GM23338 (cell line): Measurements from ENCODE around the gene ZNF177.

Experiments
- CREB1 ChIP-seq: fragments of 250-450 bp; sonication (Bioruptor Pico); IDR thresholded peaks from 2 replicates; pipeline ENCODE4 v1.5.0; 2020; ENCODE audit warnings: low read depth, mild to moderate bottlenecking, moderate library complexity
- EZH2 ChIP-seq: fragments of 200-600 bp; sonication (generic); IDR thresholded peaks from one replicate; pipeline ENCODE4 v1.8.0; 2017; ENCODE audit warnings: antibody characterized with exemption, mild to moderate bottlenecking, low read depth; ENCODE audit not compliant: unreplicated experiment
- EZH2phosphoT487 ChIP-seq: fragments of 200-600 bp; sonication (generic); IDR thresholded peaks from one replicate; pipeline ENCODE4 v1.8.1; 2018; ENCODE audit warnings: antibody characterized with exemption; ENCODE audit not compliant: unreplicated experiment
- JUNB ChIP-seq: IDR thresholded peaks from one replicate; pipeline ENCODE4 v1.6.1; 2016; ENCODE audit warnings: antibody characterized with exemption; ENCODE audit not compliant: unreplicated experiment
- NANOG ChIP-seq: IDR thresholded peaks from 2 replicates; pipeline ENCODE4 v1.6.1; 2016; ENCODE audit warnings: antibody characterized with exemption, borderline replicate concordance
- POLR2AphosphoS5 ChIP-seq: IDR thresholded peaks from 2 replicates; pipeline ENCODE4 v1.6.1; 2016; ENCODE audit warnings: antibody characterized with exemption, low read depth
- REST ChIP-seq: IDR thresholded peaks from one replicate; pipeline ENCODE4 v1.6.1; 2018; ENCODE audit warnings: antibody characterized with exemption; ENCODE audit not compliant: unreplicated experiment
- ZNF114 ChIP-seq: fragments of 250-450 bp; sonication (Bioruptor Pico); IDR thresholded peaks from 2 replicates; pipeline ENCODE4 v1.5.0; 2020; ENCODE audit warnings: mild to moderate bottlenecking, moderate library complexity
- ZNF331 ChIP-seq: fragments of 250-450 bp; sonication (Bioruptor Pico); IDR thresholded peaks from 2 replicates; pipeline ENCODE4 v1.5.0; 2020; ENCODE audit warnings: low read depth, mild to moderate bottlenecking, moderate library complexity
- TF ChIP-seq, protein P1 (sequence below), 2 experiments: fragments of 200-600 bp in 1 of 2; sonication (generic) in 1 of 2; conservative IDR thresholded peaks; 2 replicates each; pipeline versions ENCODE4 v1.5.1 to v1.6.1; 2016 to 2017; ENCODE audit warnings: antibody characterized with exemption in 2 of 2, low read depth in 2 of 2, mild to moderate bottlenecking in 2 of 2, moderate library complexity in 1 of 2

DNA sequence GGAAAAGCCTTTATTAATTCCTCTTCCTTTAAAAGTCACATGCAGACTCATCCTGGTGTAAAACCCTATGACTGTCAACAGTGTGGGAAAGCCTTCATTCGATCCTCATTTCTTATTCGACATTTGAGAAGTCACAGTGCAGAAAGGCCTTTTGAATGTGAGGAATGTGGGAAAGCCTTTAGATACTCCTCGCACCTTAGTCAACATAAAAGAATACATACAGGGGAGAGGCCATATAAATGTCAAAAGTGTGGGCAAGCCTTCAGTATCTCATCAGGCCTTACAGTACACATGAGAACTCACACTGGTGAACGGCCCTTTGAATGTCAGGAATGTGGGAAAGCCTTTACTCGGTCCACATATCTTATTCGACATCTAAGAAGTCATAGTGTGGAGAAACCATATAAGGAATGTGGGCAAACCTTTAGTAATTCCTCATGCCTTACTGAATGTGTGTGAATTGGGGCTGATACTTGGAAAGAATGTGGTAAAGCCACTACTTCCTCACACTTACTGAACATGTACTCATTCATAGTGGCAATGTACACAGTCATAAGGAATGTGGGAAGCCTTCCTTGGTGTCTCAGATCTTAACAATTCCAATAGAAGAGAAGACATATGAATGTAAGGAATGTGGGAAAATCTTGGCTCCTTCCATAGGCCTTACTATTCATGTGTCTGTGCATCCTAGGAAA is 20.1 kb upstream of the ZNF177 start:
- TF ChIP-seq EZH2 = no peak
- TF ChIP-seq NANOG = no peak
- TF ChIP-seq, protein P1, sequence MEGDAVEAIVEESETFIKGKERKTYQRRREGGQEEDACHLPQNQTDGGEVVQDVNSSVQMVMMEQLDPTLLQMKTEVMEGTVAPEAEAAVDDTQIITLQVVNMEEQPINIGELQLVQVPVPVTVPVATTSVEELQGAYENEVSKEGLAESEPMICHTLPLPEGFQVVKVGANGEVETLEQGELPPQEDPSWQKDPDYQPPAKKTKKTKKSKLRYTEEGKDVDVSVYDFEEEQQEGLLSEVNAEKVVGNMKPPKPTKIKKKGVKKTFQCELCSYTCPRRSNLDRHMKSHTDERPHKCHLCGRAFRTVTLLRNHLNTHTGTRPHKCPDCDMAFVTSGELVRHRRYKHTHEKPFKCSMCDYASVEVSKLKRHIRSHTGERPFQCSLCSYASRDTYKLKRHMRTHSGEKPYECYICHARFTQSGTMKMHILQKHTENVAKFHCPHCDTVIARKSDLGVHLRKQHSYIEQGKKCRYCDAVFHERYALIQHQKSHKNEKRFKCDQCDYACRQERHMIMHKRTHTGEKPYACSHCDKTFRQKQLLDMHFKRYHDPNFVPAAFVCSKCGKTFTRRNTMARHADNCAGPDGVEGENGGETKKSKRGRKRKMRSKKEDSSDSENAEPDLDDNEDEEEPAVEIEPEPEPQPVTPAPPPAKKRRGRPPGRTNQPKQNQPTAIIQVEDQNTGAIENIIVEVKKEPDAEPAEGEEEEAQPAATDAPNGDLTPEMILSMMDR (conservative IDR thresholded peaks at IDR 0.05; ENCODE audit: low read depth in 2 of 2) = no peak
- no peak for TF ChIP-seq CREB1 (CRISPR knock-in tag)
- no peak for TF ChIP-seq REST
- TF ChIP-seq ZNF331 (CRISPR knock-in tag) = no peak
- no peak for TF ChIP-seq POLR2AphosphoS5
- TF ChIP-seq EZH2phosphoT487 = no peak
- TF ChIP-seq JUNB = no peak
- no peak for TF ChIP-seq ZNF114 (CRISPR knock-in tag)
